GM19372 (cell line): ENCODE results near the gene ATP2B1.

Experiments
- ATAC-seq: cut with Tn5 transposase; IDR thresholded peaks from one replicate; pipeline ENCODE4 v1.9.1; 2021; ENCODE audit warnings: mild to moderate bottlenecking, low read depth, moderate library complexity; ENCODE audit not compliant: unreplicated experiment

Gene ATP2B1

DNA sequence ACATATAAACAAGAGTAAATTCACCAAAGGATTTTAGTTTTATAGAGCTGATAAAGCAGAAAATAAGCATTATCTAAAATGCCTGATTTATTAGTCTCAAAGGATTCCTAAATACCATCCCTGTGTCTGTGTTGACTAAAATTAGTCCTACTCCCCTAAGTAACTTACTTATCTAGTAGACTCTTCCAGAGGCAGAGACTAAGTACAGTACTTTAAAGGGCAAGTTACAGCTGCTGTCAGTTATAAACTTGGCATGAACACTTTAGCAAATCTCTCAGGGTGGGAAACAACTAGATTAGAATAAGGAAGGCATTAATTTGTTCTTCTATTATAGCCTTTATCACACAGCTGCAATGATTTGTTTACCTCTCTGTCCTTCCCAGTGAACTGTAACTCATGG, 46.0 kb downstream of the ATP2B1 start:
- no peak for ATAC-seq

DNA sequence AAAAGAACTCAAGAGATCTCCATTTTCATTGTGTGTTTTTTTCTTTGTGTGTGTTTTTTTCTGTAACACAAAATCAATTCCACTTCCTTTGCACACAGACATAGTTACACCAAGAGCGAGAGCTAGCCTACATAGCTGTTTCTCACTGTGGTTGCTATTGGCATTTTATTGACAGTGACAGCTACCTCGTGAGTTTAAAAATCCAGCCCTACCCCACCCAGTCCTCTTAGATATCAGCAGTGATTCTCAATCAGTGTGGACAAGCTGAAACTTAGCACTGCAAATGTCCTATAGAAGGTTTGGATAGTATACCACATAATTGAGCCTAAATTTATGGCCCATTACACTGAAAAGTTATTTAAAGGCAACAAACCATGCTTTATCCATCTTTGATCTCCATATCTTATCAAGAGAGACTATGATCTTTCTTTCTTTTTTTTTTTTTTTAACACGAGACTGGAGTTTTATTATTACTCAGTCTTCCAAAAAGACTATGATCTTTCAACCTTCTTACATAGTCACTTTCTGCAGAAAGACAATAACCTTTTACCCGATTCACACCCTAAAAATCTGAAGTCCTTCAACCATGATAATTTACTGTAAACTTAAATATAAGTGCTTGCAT, 46.8 kb downstream of the ATP2B1 start:
- ATAC-seq: no peak

DNA sequence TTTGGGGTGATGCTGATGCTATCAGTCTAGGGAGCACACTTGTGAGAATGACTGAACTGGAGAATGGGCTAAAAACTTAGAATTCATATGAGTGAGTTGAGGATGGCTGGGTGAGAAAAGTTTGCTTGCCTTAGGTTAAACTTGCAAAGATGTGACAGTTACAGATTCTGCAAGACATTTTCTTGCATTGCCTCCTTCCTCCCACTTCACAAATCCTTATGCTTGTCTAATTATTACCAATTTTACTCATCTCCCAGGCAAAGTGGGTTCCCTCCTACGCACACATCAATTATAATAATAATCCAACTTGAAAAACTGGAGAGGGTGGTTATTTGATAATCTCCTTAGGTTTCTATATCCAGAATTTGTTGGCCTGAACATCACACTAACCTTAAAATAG, 50.9 kb downstream of the ATP2B1 start:
- ATAC-seq: no peak

DNA sequence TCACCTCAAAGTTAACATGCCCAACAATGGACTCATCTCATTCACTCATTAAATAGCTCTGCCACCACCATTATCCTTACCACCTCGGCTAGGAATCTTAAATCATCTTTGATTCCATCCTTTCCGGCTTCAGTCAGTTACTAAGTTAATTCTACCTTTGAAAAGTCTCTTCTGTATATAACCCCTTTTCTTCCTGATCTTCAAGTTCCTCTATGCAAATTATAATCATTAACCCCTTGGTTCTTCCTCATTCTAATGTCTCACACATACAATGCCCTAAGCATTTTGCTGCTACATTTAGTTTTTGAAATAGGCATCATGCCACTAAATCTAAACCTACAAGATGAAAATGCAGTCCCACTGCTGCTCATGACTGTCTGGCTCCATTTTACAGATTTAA, 51.6 kb downstream of the ATP2B1 start:
- no peak for ATAC-seq

GRCh38 chr12:89655841-89656240, 52.8 kb downstream of the ATP2B1 start:
- no peak for ATAC-seq

DNA sequence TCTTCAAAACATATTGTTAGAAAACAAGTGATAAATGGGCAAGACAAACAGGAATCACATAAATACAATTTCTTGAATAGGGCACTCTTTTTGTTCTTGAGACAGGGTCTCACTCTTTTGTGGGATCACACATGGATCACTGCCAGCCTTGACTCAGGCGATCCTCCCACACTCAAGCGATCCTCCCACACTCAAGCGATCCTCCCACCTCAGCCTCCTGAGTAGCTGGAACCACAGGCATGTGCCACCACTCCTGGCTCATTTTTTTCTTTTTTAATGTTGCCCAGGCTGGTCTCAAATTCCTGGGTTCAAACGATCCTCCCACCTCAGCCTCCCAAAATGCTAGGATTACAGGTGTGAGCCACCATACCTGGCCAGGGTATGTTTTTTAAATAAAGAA, 57.4 kb downstream of the ATP2B1 start:
- no peak for ATAC-seq

- no peak for ATAC-seq
Measured at GRCh38 chr12:89650239-89650638, 58.4 kb downstream of the ATP2B1 start.

DNA sequence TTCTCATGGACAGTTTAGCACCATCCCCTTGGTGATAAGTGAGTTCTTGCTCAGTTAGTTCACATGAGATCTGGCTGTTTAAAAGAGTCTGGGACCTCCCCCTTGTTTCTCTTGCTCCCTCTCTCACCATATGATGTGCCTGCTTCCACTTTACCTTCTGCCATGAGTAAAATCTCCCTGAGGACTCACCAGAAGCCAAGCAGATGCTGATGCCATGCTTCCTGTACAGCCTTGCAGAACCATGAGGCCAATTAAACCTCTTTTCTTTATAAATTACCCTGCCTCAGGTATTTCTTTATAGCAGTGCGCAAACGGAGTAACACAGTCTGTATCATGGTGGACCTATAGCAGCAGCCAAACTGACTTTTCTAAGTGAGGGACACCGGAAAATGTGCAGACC, 58.8 kb downstream of the ATP2B1 start:
- no peak for ATAC-seq

GRCh38 chr12:89649139-89649538, 59.5 kb downstream of the ATP2B1 start:
- no peak for ATAC-seq

DNA sequence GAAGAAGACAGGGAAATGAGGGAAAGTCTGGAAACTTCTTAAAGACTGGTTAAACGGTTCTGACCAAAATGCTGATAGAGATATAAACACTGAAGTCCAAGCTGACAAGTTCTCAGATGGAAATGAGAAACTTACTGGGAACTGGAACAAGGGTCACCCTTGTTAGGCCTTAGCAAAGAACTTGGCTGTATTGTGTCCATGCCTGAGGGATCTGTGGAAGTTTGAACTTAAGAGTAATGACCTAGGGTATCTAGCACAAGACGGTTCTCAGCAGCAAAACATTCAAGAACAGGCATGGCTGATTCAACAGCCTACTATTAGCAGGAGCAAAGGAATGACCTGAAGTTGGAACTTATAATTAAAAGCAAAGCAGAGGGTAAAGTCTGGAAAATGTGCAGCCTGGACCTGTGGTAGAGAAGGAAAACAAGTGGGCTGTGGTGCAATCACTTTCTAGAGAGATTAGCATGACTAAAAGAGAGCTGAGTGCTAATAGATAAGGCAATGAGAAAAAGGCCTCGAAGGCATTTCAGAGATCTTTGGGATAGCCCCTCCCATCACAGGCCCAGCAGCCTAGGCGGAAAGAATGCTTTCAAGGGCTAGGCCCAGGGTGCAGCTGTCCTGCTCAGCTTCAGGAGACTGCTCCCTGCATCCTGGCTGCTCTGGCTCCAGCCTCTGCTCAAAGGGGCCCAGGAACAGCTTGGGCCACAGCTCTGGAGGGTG, 60.3 kb downstream of the ATP2B1 start:
- no peak for ATAC-seq

DNA sequence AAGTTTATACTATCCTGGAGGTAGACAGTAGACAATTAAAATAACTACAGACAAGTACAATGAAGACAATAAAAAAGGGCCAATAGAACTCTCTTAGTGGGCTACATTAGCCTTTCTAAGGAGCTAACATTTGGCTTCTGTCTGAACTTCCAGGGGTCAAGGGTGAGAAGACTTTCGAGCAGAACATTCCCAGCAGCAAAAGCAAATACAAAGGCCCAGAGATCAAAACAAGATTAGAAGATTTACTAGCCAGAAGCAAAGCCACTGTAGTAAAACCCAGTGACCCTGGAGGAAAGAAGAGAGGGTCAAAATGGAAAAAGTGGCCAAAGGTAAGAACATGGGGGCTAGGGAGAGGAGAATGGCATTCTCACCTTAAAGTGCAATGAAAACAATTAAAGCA, 63.2 kb downstream of the ATP2B1 start:
- ATAC-seq: no peak

GRCh38 chr12:89642959-89643358, 65.7 kb downstream of the ATP2B1 start:
- ATAC-seq: no peak

DNA sequence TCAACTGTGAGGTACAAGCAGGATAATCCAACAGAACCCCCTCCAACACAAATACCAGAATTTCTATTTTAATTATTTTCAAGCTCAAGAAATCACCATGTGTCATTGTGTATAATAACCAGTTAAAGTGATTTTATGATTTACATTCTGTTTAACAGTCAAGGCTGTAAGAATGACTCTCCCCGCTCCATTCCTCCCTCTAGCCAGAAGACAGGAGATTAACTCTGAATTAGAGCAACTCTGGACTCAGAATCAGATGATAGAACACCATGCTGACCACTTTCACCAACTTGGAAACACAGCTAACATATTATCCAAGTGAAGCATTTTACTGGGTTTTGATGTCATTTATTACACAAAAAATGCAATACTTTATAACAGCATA, 71.9 kb downstream of the ATP2B1 start:
- no peak for ATAC-seq

- no peak for ATAC-seq
Measured at GRCh38 chr12:89636052-89636775, 72.4 kb downstream of the ATP2B1 start.

- no peak for ATAC-seq
Measured at GRCh38 chr12:89634508-89634907, 74.1 kb downstream of the ATP2B1 start.

GRCh38 chr12:89632778-89633177, 75.9 kb downstream of the ATP2B1 start:
- ATAC-seq: no peak

- no peak for ATAC-seq
Measured at GRCh38 chr12:89622115-89622514, 86.5 kb downstream of the ATP2B1 start.

- ATAC-seq: no peak
Measured at GRCh38 chr12:89621521-89621920, 87.1 kb downstream of the ATP2B1 start.

GRCh38 chr12:89619764-89620163, 88.9 kb downstream of the ATP2B1 start:
- ATAC-seq: no peak

DNA sequence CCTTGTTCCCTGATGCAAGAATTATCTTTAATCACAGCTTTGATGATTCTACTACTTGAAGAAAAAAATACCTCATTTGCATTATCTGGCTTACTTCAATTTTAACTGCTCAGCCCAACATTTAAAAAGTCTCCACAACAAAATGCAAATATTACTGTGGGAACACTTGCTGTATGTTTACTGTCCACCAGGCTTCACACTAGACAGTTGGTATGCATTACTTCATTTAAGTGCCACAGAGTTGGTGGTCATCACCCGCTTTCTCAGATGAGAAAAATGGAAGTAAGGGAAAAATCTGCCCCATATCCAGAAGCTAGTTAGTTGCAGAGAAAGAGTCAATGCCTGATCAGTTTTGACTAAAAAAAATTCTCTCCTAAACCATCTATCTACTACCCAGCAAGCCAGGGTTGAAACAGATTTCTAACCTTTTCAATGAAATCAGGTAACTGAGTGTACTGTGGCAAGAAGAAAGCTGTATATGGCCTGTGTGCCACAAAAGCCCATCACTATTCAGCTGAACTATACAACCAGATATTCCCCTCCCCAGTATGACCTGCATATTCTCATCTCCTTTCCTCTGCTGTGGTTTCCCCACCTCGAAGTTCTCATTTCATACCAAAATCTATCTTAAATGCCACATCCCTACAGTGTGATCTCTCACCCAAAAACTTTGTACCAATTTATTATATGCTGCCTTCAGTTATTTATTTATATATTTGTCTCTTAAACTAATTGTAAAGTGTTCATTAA, 90.3 kb downstream of the ATP2B1 start:
- no peak for ATAC-seq

DNA sequence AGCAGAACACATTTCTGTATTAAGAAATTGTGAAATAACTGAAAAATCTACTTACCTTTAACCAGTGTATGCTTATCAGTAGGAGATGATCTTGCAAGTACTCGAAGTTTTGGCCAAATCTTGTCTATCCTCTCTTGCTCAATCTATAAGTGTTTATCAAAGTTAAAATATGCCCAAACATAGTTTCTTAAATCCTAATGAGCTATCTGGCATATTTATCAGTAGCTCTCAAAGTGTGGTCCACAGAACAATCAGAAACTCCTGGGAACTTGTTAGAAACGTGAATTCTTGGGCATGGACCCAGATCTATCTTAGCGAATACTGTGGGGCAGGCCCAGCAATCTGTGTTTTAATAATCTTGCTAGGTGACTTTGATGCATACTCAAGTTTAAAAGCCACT, 98.3 kb downstream of the ATP2B1 start:
- no peak for ATAC-seq
